Keratinocyte (primary cell): Measurements from ENCODE around the gene SPTBN1. TPM values are rescaled to one million over a fixed set of nuclear protein-coding genes. Genes with fewer than 3 reads are reported as not detected.

Experiments
- DNase-seq: peaks from one replicate; pipeline ENCODE4 v3.0.0-alpha.2; 2011; ENCODE audit warnings: low read depth, missing footprints, low spot score
- FAIRE-seq: peaks from 2 replicates; lab custom pipeline; 2011; peaks lifted over from hg19 to GRCh38; lab: Jason Lieb, UNC
- H2AFZ ChIP-seq: 2 replicates; pipeline ENCODE4 v1.6.0; 2012; ENCODE audit warnings: low read length, control low read depth, inconsistent platforms; ENCODE audit not compliant: control insufficient read depth
- H3K27ac ChIP-seq: 2 replicates; pipeline ENCODE4 v1.5.1; 2011; ENCODE audit warnings: low read length; ENCODE audit not compliant: control insufficient read depth, insufficient read depth
- H3K27me3 ChIP-seq: 3 replicates; pipeline ENCODE4 v1.6.0; 2011; ENCODE audit warnings: low read length; ENCODE audit not compliant: control insufficient read depth, insufficient read depth; ENCODE audit errors: extremely low read depth
- H3K36me3 ChIP-seq, 2 experiments: 2 replicates in 1 of 2; 3 replicates in 1 of 2; pipeline ENCODE4 v1.5.1; 2011; ENCODE audit warnings: low read length in 2 of 2, mild to moderate bottlenecking in 1 of 2; ENCODE audit not compliant: control insufficient read depth in 2 of 2, insufficient read depth in 2 of 2; ENCODE audit errors: extremely low read depth in 1 of 2
- H3K4me1 ChIP-seq: 3 replicates; pipeline ENCODE4 v1.5.1; 2011; ENCODE audit warnings: low read length; ENCODE audit not compliant: control insufficient read depth, insufficient read depth; ENCODE audit errors: extremely low read depth
- H3K4me2 ChIP-seq: 3 replicates; pipeline ENCODE4 v1.6.0; 2011; ENCODE audit warnings: low read depth, low read length; ENCODE audit not compliant: control insufficient read depth, insufficient read depth; ENCODE audit errors: extremely low read depth
- H3K4me3 ChIP-seq, 3 experiments: fragments of 200-600 bp in 1 of 3; sonication (generic) in 1 of 3; 2 replicates in 2 of 3; 3 replicates in 1 of 3; pipeline ENCODE4 v1.5.1; 2011 to 2016; ENCODE audit warnings: low read length in 3 of 3, mild to moderate bottlenecking in 3 of 3, control low read depth in 2 of 3, inconsistent platforms in 1 of 3, low read depth in 1 of 3, mixed read lengths in 1 of 3, mixed run types in 1 of 3, moderate library complexity in 1 of 3; ENCODE audit not compliant: control insufficient read depth in 2 of 3, insufficient read depth in 2 of 3; ENCODE audit errors: extremely low read depth in 1 of 3
- H3K79me2 ChIP-seq: 2 replicates; pipeline ENCODE4 v1.6.0; 2012; ENCODE audit warnings: low read length; ENCODE audit not compliant: control insufficient read depth, insufficient read depth
- H3K9ac ChIP-seq: 3 replicates; pipeline ENCODE4 v1.6.0; 2011; ENCODE audit warnings: low read length; ENCODE audit not compliant: control insufficient read depth, insufficient read depth; ENCODE audit errors: extremely low read depth
- H3K9me1 ChIP-seq: 3 replicates; pipeline ENCODE4 v1.6.0; 2011; ENCODE audit warnings: low read length; ENCODE audit not compliant: control insufficient read depth, insufficient read depth; ENCODE audit errors: extremely low read depth
- H3K9me3 ChIP-seq: 2 replicates; pipeline ENCODE4 v1.5.1; 2012; ENCODE audit warnings: low read depth, low read length; ENCODE audit not compliant: control insufficient read depth
- H4K20me1 ChIP-seq: 3 replicates; pipeline ENCODE4 v1.6.0; 2011; ENCODE audit warnings: low read length; ENCODE audit not compliant: control insufficient read depth, insufficient read depth; ENCODE audit errors: extremely low read depth
- CTCF ChIP-seq, 3 experiments: IDR thresholded peaks in 1 of 3; conservative IDR thresholded peaks in 1 of 3; optimal IDR thresholded peaks in 1 of 3; 2 replicates in 2 of 3; 3 replicates in 1 of 3; pipeline versions ENCODE3 to v1.5.1; 2011; ENCODE audit warnings: low read length in 3 of 3, mild to moderate bottlenecking in 3 of 3, moderate library complexity in 2 of 3, control low read depth in 1 of 3, inconsistent platforms in 1 of 3; ENCODE audit not compliant: insufficient read depth in 2 of 3; ENCODE audit errors: extremely low read depth in 1 of 3
- EZH2 ChIP-seq: IDR thresholded peaks from one replicate; pipeline ENCODE4 v1.6.1; 2012; ENCODE audit warnings: inconsistent platforms, mild to moderate bottlenecking, low read length, moderate library complexity
- dilution Hi-C: fragments of 300-500 bp; cut with MboI; formaldehyde crosslinking; loops from one replicate; pipeline ENCODE4 v1.7.0; 2020; ENCODE audit warnings: low sequenced_read_pairs; ENCODE audit not compliant: extremely low pct_ligation_motif_present
- polyA plus RNA-seq, 5 experiments: library from polyadenylated mRNA; depleted of rRNA in 3 of 5; stranded (reverse) in 3 of 5; stranded (forward) in 1 of 5; unstranded in 1 of 5; fragments of >200 nt; gene quantifications; 1 replicate in 1 of 5; 2 replicates in 3 of 5; 3 replicates in 1 of 5; pipeline versions ENCODE4 v1.2.1 to v1.2.3, GENCODE V29; 2011 to 2012; ENCODE audit warnings: missing spikeins in 2 of 5, low read depth in 1 of 5, low replicate concordance in 1 of 5

Gene SPTBN1
- polyA plus RNA-seq, 1 donor (not counting 4 experiments of a cell fraction or from before 2014, with no cell fraction given) = 40.0 TPM

GRCh38 chr2:54550547-54550946 lies 94.4 kb downstream of the SPTBN1 start:
- no peaks in the 10 kb centered on the region for H3K9me3 ChIP-seq
- H3K36me3 ChIP-seq = no peaks in the 10 kb centered on the region
- DNase-seq (no peak), FAIRE-seq (no peak)
- no peaks in the 10 kb centered on the region for H3K27me3 ChIP-seq
- no peak overlapping the region for H3K27ac ChIP-seq
- no peak overlapping the region for H2AFZ ChIP-seq
- H3K4me2 ChIP-seq = peak overlapping the region; percentile 34
- dilution Hi-C loops = no loop called here
- H3K9ac ChIP-seq = no peak overlapping the region
- H4K20me1 ChIP-seq = no peaks in the 10 kb centered on the region
- no peaks in the 10 kb centered on the region for H3K9me1 ChIP-seq
- H3K4me1 ChIP-seq = peaks cover 30% of the 10 kb centered on the region
- H3K79me2 ChIP-seq = no peaks in the 10 kb centered on the region
- H3K4me3 ChIP-seq = no peak overlapping the region
- no peak for TF ChIP-seq EZH2

DNA sequence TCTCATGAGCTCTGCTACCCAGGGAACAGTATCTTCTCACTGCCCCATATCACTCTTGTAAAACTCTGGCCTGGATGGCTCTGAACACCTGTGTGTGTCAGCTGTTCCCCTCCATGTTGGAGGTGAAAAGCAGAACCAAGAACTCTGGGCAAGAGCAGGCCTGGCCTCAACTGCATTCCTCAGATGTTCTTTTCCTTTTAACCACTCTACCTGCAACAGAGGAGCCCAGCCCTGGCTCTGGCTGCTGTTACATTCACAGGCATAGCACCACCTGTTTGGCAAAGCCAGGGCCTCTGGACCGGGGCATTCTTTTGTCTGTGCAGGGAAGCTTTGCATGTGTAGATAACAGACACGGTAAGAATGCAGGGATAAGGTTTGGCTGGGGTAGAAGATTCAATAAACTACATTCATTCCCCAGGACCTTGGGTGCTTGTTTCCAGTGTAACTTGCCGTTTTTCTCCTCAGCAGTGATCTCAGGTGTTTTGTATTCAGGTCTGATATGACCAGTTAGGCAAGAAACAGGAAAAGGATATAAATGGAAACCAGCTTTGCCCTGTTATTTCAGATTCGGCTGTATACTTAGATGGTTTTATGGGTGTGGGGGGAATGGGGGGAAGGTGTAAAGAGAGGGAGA lies 95.1 kb downstream of the SPTBN1 start:
- FAIRE-seq = no peak
- Histone ChIP-seq H4K20me1 (no peaks in the 10 kb centered on the region), H2AFZ (no peak overlapping the region), H3K27me3 (no peaks in the 10 kb centered on the region), H3K9me3 (no peaks in the 10 kb centered on the region), H3K4me1 (peaks cover 23% of the 10 kb centered on the region), H3K9me1 (no peaks in the 10 kb centered on the region), H3K79me2 (no peaks in the 10 kb centered on the region), H3K27ac (no peak overlapping the region), H3K36me3 (no peaks in the 10 kb centered on the region), H3K4me2 (no peak overlapping the region), H3K9ac (no peak overlapping the region), H3K4me3 (no peak overlapping the region)
- dilution Hi-C loops = no loop called here
- no peak for DNase-seq
- TF ChIP-seq CTCF (optimal IDR thresholded peaks at IDR 0.05 in 1 of 3, IDR thresholded peaks at IDR 0.05 in 1 of 3, conservative IDR thresholded peaks at IDR 0.05 in 1 of 3; ENCODE audit: extremely low read depth in 1 of 3, insufficient read depth in 2 of 3, low read length in 3 of 3) = no peak
- no peak for TF ChIP-seq EZH2

- FAIRE-seq = no peak
- Histone ChIP-seq H3K4me3 (no peak overlapping the region), H3K27ac (no peak overlapping the region), H4K20me1 (no peaks in the 10 kb centered on the region), H2AFZ (no peak overlapping the region), H3K9me1 (no peaks in the 10 kb centered on the region), H3K36me3 (no peaks in the 10 kb centered on the region), H3K4me1 (peaks cover 29% of the 10 kb centered on the region), H3K9me3 (no peaks in the 10 kb centered on the region), H3K4me2 (no peak overlapping the region), H3K79me2 (no peaks in the 10 kb centered on the region), H3K9ac (no peak overlapping the region), H3K27me3 (no peaks in the 10 kb centered on the region)
- DNase-seq = no peak
- no peak for TF ChIP-seq EZH2
- dilution Hi-C loops = no loop called here
Measured at GRCh38 chr2:54553075-54553474, 96.9 kb downstream of the SPTBN1 start.
